IPS-11a (cell line): ENCODE measurements around the gene CD164L2.
A peak's percentile ranks its signal among the peaks of the same experiment; 100 is the strongest.

Experiments
- H3K4me3 ChIP-seq: one replicate; pipeline ENCODE4 v1.5.1; 2013; ENCODE audit warnings: low read depth, low read length, control low read depth

The CD164L2 gene

DNA sequence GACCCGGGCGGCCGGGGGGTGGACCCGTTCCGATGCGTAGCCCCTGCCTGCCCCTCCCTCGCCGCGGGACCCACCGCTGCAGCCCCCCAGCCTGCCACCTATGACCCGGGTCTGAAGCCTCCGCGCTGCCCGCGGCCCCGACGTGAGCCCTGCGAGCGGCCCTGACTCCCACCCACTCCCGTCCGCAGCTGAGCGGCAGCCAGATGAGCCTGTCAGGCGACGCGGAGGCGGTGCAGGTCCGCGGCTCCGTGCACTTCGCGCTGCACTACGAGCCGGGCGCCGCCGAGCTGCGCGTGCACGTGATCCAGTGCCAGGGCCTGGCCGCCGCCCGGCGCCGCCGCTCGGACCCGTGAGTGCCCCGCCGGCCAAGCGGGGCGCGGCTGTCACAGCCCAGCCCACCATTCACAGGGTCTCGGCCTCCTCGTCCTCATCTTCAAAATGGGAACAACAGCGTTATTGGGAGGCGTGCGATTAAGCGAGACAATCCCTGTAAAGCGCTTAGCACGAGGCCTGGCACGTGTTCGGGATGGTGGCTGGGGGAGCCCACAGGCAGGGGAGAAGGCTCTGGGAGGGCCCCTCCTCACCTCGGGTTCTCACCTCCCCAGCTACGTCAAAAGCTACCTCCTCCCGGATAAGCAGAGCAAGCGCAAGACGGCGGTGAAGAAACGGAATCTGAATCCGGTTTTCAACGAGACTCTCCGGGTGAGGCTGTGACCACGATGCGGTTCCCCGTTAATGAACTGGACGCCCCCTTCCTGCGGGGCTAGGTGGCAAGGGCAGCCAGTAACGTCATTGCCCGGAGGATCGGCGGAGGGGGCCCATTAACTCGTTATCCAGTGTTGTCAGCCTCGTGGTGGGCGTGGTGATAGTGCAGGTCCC lies 33.1 kb downstream of the CD164L2 start:
- peak overlapping the region; percentile 33 for H3K4me3 ChIP-seq

DNA sequence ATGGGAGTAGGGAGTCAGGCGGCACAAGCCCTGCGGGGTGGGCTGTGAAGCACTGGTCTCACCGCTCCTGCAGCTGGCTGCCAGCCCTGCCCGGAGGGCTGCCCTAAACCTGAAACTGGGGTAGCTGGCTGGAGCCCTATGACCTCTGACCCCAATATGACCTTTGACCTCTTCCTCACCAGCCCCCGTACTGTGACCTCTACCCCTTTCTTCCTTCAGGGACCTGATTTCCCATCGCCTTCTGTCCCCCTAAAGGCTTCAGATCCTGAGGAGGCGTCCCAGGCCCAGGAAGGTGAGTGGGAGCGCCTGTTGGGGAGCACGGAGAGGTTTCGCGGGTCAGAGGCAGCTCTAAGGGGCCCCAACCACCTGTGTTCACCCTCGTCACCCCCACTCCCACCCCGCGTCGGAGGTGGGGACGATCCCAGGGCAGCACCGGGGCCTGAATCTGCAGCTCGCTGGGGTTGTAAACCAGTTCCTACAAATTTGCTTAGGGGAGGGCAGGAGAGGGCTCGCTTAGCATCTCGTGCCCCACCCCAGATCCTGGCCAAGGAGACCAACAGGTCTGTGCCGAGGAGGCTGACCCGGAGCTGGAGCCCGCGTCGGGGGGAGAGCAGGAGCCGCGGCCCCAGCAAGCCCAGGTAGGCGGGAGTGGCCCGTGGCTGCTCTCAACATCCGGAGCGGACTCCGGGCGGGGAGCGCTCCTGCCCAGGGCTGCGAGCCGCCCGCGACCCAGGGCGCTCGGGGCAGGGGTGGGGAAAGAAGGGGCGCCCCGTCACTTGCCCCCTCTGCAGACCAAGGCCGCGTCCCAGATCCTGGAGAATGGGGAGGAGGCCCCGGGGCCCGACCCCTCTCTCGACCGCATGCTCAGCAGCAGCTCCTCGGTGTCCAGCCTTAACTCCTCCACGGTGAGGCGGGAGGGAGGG lies 34.0 kb downstream of the CD164L2 start:
- H3K4me3 ChIP-seq: peak overlapping the region; percentile 33

- no peak overlapping the region for H3K4me3 ChIP-seq
Measured at GRCh38 chr1:27346991-27347624, 36.0 kb downstream of the CD164L2 start.

GRCh38 chr1:27346357-27346756 lies 36.8 kb downstream of the CD164L2 start:
- H3K4me3 ChIP-seq: no peak overlapping the region

GRCh38 chr1:27345272-27345671 lies 37.9 kb downstream of the CD164L2 start:
- H3K4me3 ChIP-seq: no peak overlapping the region

GRCh38 chr1:27343639-27344025 lies 39.5 kb downstream of the CD164L2 start:
- no peak overlapping the region for H3K4me3 ChIP-seq

DNA sequence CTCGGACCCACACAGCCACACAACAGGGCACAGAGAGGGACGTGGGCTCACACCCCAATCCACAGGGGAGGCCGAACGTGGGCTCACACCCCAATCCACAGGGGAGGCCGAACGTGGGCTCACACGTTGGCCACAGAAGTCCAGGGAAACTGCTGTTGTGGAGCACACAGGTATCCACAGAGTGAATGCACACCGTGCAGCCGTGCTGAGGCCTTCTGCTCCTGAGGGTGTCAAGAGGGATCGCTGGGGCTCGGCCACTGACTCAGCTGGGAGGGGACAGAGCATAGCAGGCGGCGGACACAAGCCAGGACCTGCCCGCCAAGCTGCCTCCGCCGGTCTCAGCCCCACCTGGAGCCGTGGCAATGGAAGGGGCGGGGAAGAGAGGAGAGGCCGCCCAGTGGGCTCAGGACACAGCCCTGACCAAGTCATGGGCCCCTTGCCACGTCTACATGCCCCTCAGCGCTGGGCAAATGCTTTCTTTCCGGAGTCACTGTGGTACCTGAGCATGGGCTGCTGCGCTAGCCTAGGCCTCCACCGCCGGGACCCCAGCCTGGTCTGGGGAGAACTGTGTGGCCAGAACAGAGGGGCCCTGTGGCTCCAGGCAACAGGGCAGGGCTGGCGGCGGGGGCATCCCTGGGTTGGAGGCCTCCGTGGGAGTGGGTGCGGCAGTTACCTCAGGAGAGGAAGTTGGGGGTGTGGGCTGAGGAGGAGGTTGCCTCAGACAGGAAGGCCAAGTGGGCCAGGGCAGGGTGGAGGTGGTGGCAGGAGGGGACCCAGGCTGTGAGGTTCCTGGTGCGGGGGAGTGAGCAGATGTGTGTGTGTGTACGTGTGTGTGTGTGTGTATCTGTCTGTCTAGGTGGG lies 40.1 kb downstream of the CD164L2 start:
- no peak overlapping the region for H3K4me3 ChIP-seq

- H3K4me3 ChIP-seq: peak overlapping the region; percentile 27
Measured at GRCh38 chr1:27342391-27342777, 40.7 kb downstream of the CD164L2 start.

GRCh38 chr1:27341525-27342252 lies 41.4 kb downstream of the CD164L2 start, which contains the start of gene SYTL1:
Gene SYTL1, plus strand, starts transcription at chr1:27342022. Its CDS starts 3,313 bp downstream, at chr1:27345335.
- peak within 1 kb of the TSS; percentile 27 for H3K4me3 ChIP-seq

DNA sequence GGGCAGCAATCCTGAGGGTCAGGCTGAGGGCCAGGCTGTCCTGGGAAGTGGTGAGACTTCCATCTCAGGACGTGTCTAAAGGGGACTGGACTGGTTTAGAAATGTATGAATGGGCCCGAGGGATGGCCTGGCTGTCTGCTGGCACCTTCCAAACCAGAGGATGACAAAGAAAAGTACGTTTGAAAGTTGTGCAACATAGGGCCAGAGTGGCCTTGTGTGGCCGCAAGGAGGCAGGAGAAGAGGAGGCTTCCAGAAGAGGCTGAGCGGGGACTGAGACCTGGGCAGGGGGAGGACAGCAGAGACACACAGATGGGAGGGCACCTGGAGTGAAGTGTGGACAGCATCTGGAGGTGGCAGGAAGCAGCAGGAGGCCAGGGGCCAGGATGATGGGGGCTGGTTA lies 43.9 kb downstream of the CD164L2 start:
- no peak overlapping the region for H3K4me3 ChIP-seq

GRCh38 chr1:27338751-27339150 lies 44.4 kb downstream of the CD164L2 start:
- H3K4me3 ChIP-seq: no peak overlapping the region

GRCh38 chr1:27336756-27337155 lies 46.4 kb downstream of the CD164L2 start:
- H3K4me3 ChIP-seq: no peak overlapping the region

- no peak overlapping the region for H3K4me3 ChIP-seq
Measured at GRCh38 chr1:27335506-27336422, 47.4 kb downstream of the CD164L2 start.

- no peak overlapping the region for H3K4me3 ChIP-seq
Measured at GRCh38 chr1:27333717-27334279, 49.3 kb downstream of the CD164L2 start.

DNA sequence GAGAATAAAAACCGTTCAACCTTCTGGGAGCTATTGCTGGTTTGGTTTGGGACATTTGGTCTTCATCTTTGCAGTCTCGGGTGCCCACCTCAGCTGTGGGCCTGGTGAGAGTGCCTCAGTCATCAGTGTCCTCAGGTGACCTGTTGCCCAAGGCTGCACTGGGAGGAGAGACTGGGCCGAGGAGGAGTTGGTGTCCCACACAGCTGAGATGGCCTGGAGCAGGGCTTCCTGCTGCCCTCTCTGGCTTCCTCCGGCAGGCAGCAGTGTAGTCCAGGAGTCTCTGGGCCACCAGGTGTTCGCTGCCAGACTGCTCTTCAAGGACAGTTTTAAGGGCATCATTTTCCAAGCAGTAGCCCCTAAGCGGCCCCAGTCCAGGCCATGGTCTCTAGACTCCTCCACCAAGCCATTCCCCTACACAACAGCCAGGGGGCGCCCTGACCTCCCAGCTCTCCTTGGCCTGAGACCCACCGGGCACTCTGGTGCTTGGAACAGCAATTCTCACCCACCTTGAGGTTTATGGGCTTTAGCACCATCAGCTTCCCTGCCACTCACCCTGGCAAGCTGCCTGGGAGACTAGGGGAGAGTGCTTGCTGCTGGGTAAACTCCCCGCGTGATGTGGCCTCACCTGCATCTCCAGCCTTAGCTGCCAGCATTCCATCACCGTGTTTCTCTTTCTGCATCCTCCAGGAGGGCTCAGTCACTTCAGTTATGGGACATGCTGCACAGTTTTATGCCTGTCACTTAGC lies 50.4 kb downstream of the CD164L2 start:
- no peak overlapping the region for H3K4me3 ChIP-seq

GRCh38 chr1:27331922-27332321 lies 51.2 kb downstream of the CD164L2 start:
- no peak overlapping the region for H3K4me3 ChIP-seq

DNA sequence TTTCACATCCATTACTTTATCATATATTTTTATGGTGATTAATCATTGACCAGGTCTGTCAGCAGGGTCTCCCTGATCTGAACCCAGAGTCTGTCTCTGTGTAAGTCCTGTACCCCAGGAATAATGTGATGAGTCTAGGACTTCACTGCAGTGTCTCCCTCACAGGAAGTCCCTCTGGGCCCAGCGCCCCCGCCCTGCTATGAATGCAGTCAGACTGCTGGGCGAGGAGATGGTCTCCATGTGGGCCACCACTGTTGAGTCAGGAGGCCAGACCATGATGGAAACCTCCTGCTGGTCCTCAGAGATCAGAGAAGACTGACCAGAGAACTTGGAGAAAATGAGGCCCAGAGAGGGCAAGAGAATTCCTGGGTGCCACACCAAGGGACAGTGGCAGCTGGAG lies 51.7 kb downstream of the CD164L2 start:
- H3K4me3 ChIP-seq: no peak overlapping the region

- H3K4me3 ChIP-seq: no peak overlapping the region
Measured at GRCh38 chr1:27330786-27331185, 52.3 kb downstream of the CD164L2 start.
